GOT3 (cell line): Measurements from ENCODE around the gene LTBP4.

ENCODE experiments used
- DNase-seq: peaks from one replicate; lab custom pipeline; 2025; ENCODE audit warnings: mixed read lengths; lab: John Stamatoyannopoulos, UW

The LTBP4 gene

GRCh38 chr19:40666803-40667438 is 65.8 kb downstream of the LTBP4 start:
- no peak for DNase-seq

DNA sequence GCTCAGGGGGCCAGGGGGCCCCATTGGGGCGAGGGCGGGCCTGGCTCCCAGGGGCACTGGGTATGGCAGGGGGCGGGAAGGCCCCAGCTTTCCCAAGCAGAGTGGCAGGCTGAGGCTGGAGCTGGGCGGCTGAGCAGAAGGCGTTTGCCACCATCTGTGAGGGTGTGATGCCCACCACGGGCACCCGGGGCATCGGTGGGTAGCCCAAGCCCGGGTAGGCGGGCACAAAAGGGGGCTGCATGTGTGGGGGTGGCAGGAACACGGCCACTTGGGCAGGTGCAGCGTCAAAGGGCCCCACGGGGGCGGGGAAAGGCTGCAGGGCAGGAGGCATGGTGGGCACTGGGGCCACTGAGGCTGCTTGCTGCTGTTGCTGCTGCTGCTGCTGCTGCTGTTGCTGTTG is 66.4 kb downstream of the LTBP4 start:
- DNase-seq = no peak

DNA sequence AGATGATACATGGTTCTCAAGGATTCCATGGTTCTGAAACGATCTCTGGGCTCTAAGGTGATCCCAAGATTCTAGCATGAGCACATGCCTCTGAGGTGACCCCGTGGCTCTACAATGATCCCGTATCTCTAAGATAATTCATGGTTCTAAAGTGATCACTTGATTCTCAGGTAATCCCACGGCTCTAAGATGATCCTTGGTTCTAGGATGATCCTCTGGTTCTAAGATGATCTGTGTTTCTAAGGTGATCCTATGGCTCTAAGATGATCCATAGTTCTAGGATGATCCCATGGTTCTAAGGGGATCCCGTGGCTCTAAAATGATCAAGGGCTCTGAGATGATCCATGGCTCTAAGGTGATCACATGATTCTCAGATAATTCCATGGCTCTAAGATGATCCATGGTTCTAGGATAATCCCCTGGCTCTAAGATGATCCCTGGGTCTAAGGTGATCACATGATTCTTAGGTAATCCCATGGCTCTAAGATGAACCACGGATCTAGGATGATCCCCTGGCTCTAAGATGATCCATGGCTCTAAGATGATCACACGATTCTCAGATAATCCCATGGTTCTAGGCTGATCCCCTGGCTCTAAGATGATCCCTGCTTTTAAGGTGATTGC is 67.9 kb downstream of the LTBP4 start:
- no peak for DNase-seq

GRCh38 chr19:40671404-40671803 is 70.2 kb downstream of the LTBP4 start:
- no peak for DNase-seq

DNA sequence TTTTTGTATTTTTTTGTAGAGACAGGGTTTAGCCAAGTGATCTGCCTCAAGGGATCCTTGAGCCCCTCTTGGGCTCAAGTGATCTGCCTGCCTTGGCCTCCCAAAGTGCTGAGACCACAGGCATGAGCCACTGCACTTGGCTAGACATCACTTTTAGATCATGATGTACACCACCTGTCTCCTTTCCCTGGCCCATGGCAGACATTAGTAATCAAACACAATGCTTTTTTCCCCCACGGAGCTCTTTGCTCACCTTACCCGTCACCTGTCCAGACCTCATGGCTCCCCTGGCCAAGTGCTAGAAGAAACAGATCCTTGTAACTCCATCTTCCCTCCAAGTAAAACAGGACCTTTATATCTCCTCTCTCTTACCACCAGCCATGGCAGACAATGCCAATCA is 70.9 kb downstream of the LTBP4 start:
- no peak for DNase-seq

GRCh38 chr19:40672573-40673299 is 71.6 kb downstream of the LTBP4 start:
- no peak for DNase-seq

GRCh38 chr19:40673397-40673796 is 72.2 kb downstream of the LTBP4 start:
- DNase-seq = no peak

DNA sequence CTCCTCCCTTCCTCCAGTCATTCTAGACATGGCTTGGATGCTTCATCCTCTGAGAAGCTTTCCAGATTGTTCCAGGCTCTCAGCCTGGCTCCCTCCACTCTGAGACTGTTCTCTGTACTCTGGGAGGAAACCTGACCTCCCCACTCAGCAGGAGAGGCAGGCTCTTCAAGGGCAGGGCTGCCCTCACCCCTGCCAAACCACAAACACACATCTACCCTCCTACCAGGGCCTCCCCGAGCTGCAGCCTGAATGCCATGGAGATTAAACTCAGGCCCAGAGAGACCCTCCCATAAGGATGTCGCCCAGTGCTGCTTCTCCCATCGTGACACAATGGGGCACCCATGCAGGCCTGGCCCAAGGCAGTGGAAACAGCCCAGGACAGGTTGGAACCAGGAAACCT is 73.1 kb downstream of the LTBP4 start:
- no peak for DNase-seq

DNA sequence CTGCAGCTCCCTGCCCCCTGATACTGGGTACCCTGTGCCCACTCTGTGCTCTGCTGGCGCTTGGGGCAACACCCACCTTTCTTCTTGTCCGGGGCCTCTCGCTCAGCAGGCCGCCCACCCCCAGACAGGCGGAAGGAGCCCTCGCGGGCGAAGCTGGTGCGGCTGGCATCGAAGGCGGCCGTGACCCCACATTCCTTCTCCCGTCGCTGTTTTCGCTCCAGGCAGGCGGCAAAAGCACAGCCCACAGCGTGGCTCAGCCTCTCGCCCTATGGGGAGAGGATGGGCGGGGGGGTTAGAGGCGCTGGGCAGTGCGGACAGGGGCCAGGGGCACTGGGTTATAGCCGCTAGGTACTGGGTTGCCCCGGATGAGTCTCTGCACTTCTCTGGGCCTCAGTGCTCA is 76.0 kb downstream of the LTBP4 start:
- no peak for DNase-seq
